Endodermal cell (in vitro differentiated cells): ENCODE measurements around the gene UBE2G2. TPM values are rescaled to one million over a fixed set of nuclear protein-coding genes. Genes with fewer than 3 reads are reported as not detected.
A peak's percentile ranks its signal among the peaks of the same experiment; 100 is the strongest.
"Not testable (repeated sequence)": the region's sequence is repeated elsewhere in the genome, so short reads cannot be mapped to it uniquely, and the experiment has no call there.

Source experiments
- DNase-seq: peaks from one replicate; pipeline ENCODE4 v3.0.0-alpha.2; 2017
- H3K27ac ChIP-seq: 2 replicates; pipeline ENCODE4 v1.5.1; 2013; ENCODE audit warnings: mild to moderate bottlenecking, low read depth, low read length, moderate library complexity
- H3K27me3 ChIP-seq: 2 replicates; pipeline ENCODE4 v1.6.1; 2013; ENCODE audit warnings: mild to moderate bottlenecking, low read length, moderate library complexity; ENCODE audit not compliant: insufficient read depth, control insufficient read depth, poor library complexity, severe bottlenecking
- H3K36me3 ChIP-seq: 2 replicates; pipeline ENCODE4 v1.7.0; 2013; ENCODE audit warnings: mild to moderate bottlenecking, low read length, moderate library complexity; ENCODE audit not compliant: control insufficient read depth, insufficient read depth
- H3K4me1 ChIP-seq: one replicate; pipeline ENCODE4 v1.7.0; 2013; ENCODE audit warnings: low read length; ENCODE audit not compliant: control insufficient read depth, insufficient read depth
- H3K4me3 ChIP-seq: 2 replicates; pipeline ENCODE4 v1.5.1; 2013; ENCODE audit warnings: mild to moderate bottlenecking, low read length, moderate library complexity
- H3K9ac ChIP-seq: 2 replicates; pipeline ENCODE4 v1.6.1; 2013; ENCODE audit warnings: mild to moderate bottlenecking, low read length, moderate library complexity; ENCODE audit not compliant: poor library complexity, severe bottlenecking; ENCODE audit errors: extremely low read depth
- H3K9me3 ChIP-seq: 2 replicates; pipeline ENCODE4 v1.6.1; 2013; ENCODE audit warnings: mild to moderate bottlenecking, low read length, moderate library complexity; ENCODE audit not compliant: control insufficient read depth
- H3K27ac Mint-ChIP-seq: 2 replicates; pipeline ENCODE4 v1.8.0; 2020; ENCODE audit warnings: mixed read lengths
- H3K27me3 Mint-ChIP-seq: 2 replicates; pipeline ENCODE4 v1.8.0; 2021; ENCODE audit warnings: mild to moderate bottlenecking, mixed read lengths; ENCODE audit not compliant: insufficient read depth
- H3K36me3 Mint-ChIP-seq: 2 replicates; pipeline ENCODE4 v1.8.0; 2020; ENCODE audit warnings: low read depth, mixed read lengths
- H3K4me1 Mint-ChIP-seq: 2 replicates; pipeline ENCODE4 v1.8.0; 2020; ENCODE audit warnings: mixed read lengths
- H3K4me3 Mint-ChIP-seq: 2 replicates; pipeline ENCODE4 v1.8.0; 2020; ENCODE audit warnings: mild to moderate bottlenecking, moderate library complexity, mixed read lengths
- H3K9me3 Mint-ChIP-seq: 2 replicates; pipeline ENCODE4 v1.8.0; 2020; ENCODE audit warnings: mild to moderate bottlenecking, mixed read lengths
- WGBS, 2 experiments: methylation state at CpG; one replicate each; pipeline versions ENCODE4 v1.1.5 to v1.1.7; 2013; ENCODE audit warnings: missing lambda C conversion rate in 2 of 2, mixed read lengths in 1 of 2; ENCODE audit not compliant: insufficient coverage in 1 of 2, insufficient read length in 1 of 2; 5-methylcytosine and 5-hydroxymethylcytosine counted together
- total RNA-seq, 2 donors: library from RNA; stranded (reverse); fragmentation: NEBNext Ultra II Directional in 1 of 2; extraction: Animal tissue kit (Norgen Biotek cat#: 25700) in 1 of 2; gene quantifications; 2 replicates in 1 of 2; 3 replicates in 1 of 2; pipeline ENCODE4 v1.2.1, GENCODE V29; 2021
- TF ChIP-seq, protein P1 (sequence below): fragments of 200-600 bp; sonication (generic); conservative IDR thresholded peaks from 2 replicates; pipeline ENCODE4 v1.5.0; 2021; ENCODE audit warnings: antibody characterized with exemption, mild to moderate bottlenecking

Gene UBE2G2
- total RNA-seq, 2 donors from 2014 or later: 84.0 to 84.8 TPM

DNA sequence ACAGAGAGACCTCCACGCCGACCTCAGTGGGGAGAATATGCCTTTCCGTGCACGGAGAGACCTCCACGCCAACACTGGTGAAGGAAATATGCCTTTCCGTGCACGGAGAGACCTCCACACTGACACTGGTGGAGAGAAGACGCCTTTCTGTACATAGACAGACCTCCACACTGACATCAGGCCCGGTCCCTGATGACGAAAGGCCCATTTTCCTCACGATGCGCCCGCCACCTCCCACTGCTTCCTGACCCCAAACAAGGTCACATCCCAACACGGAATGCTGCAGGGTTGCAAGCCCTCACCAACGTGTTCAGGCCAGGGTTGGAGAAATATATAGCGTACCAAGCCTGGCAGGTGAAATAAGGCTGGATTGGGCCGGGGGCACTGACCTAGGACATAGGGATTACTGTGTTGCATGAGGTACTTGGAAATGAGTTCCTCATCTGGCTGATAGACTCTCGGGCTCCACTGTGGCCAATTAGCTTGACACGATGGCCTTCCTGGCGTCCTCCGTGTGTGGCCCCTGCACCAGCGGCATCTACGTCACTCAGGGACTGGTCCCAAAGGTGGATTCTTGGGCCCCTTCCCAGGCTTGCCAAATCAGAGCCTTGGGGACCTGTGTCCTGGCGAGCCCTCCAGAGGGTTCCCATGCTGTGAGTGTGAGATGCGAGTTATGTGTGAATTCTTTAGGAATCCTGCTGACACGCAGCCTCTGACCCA, 32.8 kb upstream of the UBE2G2 start:
- H3K4me1 Mint-ChIP-seq: no peaks in the 10 kb centered on the region

DNA sequence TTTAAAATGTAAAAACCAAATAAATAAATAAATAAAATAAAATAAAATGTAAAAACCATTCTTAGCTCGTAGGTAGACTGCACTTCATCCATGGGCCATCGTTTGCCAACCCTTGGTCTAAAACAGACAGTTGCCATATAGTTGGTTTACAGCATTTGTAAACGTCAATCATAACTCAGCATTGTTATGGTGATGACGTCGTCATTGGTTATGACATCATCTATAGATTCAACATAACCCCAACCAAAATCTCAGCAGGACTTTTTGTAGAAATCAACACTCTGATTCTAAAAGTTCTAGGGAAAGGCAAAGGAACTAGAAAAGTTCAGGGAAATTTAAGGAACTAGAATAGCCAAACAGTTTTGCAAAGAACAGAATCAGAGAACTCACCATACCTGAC, 32.0 kb upstream of the UBE2G2 start:
- Histone ChIP-seq H3K9me3 (peaks cover 9% of the 10 kb centered on the region), H3K27me3 (no peaks in the 10 kb centered on the region), H3K9ac (no peak overlapping the region), H3K36me3 (no peaks in the 10 kb centered on the region), H3K4me3 (no peak overlapping the region), H3K27ac (no peak overlapping the region), H3K4me1 (no peaks in the 10 kb centered on the region)
- WGBS, 2 experiments: 88 to 92% methylated on average over 5 of the region's 5 CpGs
- no peak for DNase-seq
- Mint-ChIP-seq H3K27ac (no peak overlapping the region), H3K4me1 (no peaks in the 10 kb centered on the region), H3K27me3 (peaks cover 6% of the 10 kb centered on the region), H3K36me3 (no peaks in the 10 kb centered on the region), H3K4me3 (no peak overlapping the region), H3K9me3 (peaks cover 16% of the 10 kb centered on the region)
- TF ChIP-seq, protein P1, sequence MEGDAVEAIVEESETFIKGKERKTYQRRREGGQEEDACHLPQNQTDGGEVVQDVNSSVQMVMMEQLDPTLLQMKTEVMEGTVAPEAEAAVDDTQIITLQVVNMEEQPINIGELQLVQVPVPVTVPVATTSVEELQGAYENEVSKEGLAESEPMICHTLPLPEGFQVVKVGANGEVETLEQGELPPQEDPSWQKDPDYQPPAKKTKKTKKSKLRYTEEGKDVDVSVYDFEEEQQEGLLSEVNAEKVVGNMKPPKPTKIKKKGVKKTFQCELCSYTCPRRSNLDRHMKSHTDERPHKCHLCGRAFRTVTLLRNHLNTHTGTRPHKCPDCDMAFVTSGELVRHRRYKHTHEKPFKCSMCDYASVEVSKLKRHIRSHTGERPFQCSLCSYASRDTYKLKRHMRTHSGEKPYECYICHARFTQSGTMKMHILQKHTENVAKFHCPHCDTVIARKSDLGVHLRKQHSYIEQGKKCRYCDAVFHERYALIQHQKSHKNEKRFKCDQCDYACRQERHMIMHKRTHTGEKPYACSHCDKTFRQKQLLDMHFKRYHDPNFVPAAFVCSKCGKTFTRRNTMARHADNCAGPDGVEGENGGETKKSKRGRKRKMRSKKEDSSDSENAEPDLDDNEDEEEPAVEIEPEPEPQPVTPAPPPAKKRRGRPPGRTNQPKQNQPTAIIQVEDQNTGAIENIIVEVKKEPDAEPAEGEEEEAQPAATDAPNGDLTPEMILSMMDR: no peak

More for the DNA sequence above, 32.8 kb upstream of the UBE2G2 start:
- Mint-ChIP-seq H3K36me3 (no peaks in the 10 kb centered on the region), H3K27me3 (peaks cover 3% of the 10 kb centered on the region), H3K27ac (no peak overlapping the region), H3K4me3 (no peak overlapping the region), H3K9me3 (peaks cover 9% of the 10 kb centered on the region)
- Histone ChIP-seq H3K27me3 (no peaks in the 10 kb centered on the region), H3K4me3 (no peak overlapping the region), H3K4me1 (no peaks in the 10 kb centered on the region), H3K9me3 (peaks cover 2% of the 10 kb centered on the region), H3K36me3 (no peaks in the 10 kb centered on the region), H3K9ac (no peak overlapping the region), H3K27ac (no peak overlapping the region)
- TF ChIP-seq, protein P1: no peak
- DNase-seq: peak; percentile 26
- WGBS, 2 experiments: 85 to 89% methylated on average over 22 to 26 of the region's 26 CpGs

DNA sequence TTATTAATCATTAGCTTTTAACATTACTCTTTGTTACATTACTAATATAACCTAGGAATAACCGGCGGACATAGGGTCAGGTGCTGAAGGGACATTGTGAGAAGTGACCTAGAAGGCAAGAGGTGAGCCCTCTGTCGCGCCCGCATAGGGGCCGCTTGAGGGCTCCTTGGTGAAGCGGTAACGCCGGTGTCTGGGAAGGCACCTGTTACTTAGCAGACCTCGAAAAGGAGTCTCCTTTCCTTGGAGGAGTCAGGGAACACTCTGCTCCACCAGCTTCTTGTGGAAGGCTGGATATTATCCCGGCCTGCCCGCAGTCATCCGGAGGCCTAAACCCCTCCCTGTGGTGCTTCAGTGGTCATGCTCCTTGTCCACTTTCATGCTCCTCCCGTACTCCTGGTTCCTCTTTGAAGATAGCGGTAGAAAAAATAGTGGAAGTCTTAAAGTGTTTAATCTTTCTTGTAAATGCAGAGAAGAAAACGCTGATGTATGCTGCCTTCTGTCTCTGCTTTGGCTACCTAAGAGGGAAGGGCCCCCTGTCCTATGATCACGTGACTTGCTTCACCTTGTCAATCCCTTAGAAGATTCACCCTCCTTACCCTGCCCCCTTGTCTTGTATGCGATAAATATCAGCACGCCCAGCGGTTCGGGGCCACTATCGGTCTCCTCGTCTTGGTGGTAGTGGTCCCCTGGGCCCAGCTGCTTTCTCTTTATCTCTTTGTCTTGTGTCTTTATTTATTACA, 31.1 kb upstream of the UBE2G2 start:
- DNase-seq, H3K36me3 ChIP-seq, H3K4me3 ChIP-seq, H3K27ac Mint-ChIP-seq, H3K4me3 Mint-ChIP-seq, H3K27me3 ChIP-seq, H3K9ac ChIP-seq, H3K4me1 Mint-ChIP-seq, H3K4me1 ChIP-seq, H3K27ac ChIP-seq, H3K36me3 Mint-ChIP-seq: not testable (repeated sequence)
- H3K9me3 Mint-ChIP-seq: peaks cover 26% of the 10 kb centered on the region
- H3K9me3 ChIP-seq: peaks cover 19% of the 10 kb centered on the region
- WGBS, 2 experiments: 92 to 94% methylated on average over 21 to 23 of the region's 23 CpGs
- peaks cover 12% of the 10 kb centered on the region for H3K27me3 Mint-ChIP-seq
